AG10803 (cell line): Measurements from ENCODE around the gene GLIS1.

Source experiments
- DNase-seq: peaks from one replicate; pipeline ENCODE4 v3.0.0; 2010; ENCODE audit warnings: low read depth
- H3K4me3 ChIP-seq: 2 replicates; pipeline ENCODE4 v1.5.1; 2011; ENCODE audit warnings: mild to moderate bottlenecking, low read length, control low read depth
- TF ChIP-seq, protein P1 (sequence below): conservative IDR thresholded peaks from 2 replicates; pipeline ENCODE4 v1.5.1; 2011; ENCODE audit warnings: mild to moderate bottlenecking, low read length, control low read depth, inconsistent platforms

The GLIS1 gene

DNA sequence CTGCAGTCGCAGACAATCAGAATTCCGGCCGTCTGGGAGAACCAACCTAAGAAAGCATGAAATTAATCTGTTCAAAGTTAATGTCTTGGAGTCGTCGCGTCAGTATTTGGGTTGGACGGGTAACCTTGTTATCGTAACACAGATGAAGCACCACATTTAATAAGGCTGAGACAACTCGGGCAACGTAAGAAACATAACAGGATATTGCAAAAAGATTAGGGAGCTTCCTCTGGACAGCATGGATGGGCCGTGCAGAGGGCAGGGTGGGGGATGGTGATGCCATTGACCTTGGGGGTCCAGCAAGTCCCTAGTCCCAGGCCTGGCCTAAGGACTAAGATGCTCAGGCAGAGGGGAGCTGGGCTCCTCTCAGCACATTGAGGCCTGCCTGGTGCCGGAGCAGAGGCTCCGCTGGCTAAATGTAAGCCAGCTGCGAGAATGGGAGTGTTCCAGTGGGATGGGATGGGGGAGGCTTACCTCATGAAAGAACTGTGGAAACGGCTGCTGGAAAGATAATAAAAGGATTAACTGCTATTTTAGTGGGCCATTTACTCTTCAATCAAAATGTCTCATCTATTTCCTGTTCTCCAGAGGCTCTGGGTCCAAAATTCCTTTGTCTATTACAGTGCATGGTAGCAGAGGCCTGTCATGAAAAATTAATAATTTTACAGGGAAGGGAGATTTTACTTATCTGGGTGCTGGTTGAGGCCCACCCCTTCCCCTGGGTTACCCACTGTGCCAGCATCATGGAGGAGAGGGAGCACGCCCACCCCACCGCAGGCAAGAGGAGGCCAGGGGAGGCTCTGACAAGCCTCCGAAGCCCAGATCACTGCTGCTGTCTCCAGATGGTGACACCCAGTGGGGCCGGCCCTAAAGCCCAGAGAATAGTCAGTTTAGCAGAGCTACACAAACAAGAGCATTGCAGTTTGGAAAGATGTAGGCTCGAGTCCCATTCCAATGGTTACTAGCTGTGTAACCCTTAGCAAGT lies 148.1 kb downstream of the GLIS1 start:
- TF ChIP-seq, protein P1, sequence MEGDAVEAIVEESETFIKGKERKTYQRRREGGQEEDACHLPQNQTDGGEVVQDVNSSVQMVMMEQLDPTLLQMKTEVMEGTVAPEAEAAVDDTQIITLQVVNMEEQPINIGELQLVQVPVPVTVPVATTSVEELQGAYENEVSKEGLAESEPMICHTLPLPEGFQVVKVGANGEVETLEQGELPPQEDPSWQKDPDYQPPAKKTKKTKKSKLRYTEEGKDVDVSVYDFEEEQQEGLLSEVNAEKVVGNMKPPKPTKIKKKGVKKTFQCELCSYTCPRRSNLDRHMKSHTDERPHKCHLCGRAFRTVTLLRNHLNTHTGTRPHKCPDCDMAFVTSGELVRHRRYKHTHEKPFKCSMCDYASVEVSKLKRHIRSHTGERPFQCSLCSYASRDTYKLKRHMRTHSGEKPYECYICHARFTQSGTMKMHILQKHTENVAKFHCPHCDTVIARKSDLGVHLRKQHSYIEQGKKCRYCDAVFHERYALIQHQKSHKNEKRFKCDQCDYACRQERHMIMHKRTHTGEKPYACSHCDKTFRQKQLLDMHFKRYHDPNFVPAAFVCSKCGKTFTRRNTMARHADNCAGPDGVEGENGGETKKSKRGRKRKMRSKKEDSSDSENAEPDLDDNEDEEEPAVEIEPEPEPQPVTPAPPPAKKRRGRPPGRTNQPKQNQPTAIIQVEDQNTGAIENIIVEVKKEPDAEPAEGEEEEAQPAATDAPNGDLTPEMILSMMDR, result no peak
- peak; percentile 65 for DNase-seq
- H3K4me3 ChIP-seq, result no peak overlapping the region

DNA sequence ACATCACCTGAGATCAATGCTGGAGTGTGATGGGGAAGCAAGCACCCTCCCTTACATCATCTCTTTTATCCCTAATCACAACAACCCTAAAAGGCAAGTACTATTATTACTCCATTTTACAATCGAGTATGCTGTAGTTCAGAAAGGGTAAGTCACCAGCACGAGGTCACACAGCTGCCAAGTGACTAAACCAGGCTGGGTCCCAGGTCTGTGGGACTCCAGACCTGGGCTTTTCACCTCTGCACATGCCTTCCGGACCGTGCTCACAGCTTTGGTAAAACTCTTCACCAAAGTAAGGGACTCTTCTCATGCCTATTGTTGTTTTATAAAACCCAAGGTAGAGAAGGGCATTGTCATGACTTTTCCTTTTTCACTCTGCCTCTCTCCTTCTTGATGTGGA lies 148.9 kb downstream of the GLIS1 start:
- H3K4me3 ChIP-seq, result no peak overlapping the region
- TF ChIP-seq, protein P1, result no peak
- DNase-seq, result no peak

GRCh38 chr1:53589043-53589887 lies 149.7 kb downstream of the GLIS1 start:
- DNase-seq, result no peak
- TF ChIP-seq, protein P1, result no peak

DNA sequence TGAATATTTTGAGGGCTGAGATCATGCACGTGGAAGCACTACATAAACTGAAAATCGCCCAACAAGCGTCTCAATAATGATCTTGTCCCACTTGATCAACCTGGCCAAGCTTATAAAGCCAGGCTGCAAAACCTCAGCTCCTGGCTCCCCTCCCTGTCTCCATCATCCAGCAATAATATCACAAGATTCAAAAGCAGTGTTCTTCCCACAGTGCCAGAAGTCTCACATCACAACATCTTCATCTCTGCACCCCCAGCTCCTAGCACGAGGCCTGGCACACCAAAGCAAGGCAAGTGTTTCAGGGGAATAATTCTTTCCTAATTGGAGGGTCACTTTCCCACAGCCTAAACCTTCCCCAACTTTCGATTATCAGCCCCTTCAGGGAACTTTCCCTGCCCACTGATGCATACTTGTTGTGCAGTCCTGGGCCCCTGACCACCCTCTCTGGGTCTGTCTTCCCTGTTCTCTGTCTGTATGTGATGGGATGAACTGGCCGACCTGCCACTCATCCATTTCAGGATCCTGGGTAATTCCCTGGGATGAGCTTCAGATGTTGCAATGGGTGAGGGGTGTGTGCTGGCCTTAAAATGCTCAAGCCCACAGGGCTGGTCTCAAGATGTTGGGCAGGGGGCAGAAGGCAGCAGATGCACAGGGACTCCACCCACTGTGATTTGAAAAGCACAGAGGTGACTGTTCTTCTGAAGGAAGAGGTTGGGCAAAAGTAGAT lies 150.7 kb downstream of the GLIS1 start:
- no peak for DNase-seq
- TF ChIP-seq, protein P1, result no peak
- H3K4me3 ChIP-seq, result no peak overlapping the region

More at GRCh38 chr1:53589043-53589887, 149.7 kb downstream of the GLIS1 start:
- no peak overlapping the region for H3K4me3 ChIP-seq

DNA sequence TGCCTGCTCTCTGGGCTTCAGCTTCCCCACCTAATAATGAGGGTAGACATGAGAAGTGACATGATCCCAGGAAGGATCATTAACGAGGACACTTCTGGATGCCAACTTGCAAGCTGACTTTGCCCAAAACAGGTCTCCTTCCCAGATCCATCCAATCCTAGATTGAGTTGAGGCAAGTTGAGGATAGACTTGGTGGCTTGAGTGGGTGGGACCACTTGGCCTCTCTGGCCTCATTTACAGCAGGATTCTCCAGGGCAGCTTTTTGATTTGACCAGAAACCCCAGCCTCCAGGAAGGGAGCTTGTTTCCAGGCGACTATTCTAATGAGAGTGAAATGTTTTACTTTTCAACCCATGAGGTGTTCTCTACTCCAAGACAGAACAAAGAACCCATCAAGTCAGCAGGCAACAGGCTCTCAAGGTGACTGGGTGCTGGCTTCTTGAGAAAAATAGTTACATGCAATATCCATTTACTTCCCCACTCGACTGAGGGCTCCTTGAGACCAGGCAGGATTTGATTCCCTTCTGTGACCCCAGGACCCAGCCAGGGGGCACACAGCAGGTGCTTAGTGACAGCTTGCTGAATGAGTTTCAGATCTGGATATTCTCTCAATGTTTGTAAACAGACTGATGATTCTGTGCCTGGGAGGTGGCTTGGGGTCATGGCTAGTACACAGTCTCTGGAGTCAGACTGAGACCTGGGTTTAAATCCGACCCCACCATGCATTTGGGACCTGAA lies 151.5 kb downstream of the GLIS1 start:
- DNase-seq, result no peak
- H3K4me3 ChIP-seq, result no peak overlapping the region
- TF ChIP-seq, protein P1, result no peak

GRCh38 chr1:53586765-53587164 lies 152.2 kb downstream of the GLIS1 start:
- TF ChIP-seq, protein P1, result no peak

More at GRCh38 chr1:53586765-53587164, 152.2 kb downstream of the GLIS1 start:
- H3K4me3 ChIP-seq, result no peak overlapping the region
- no peak for DNase-seq
